Progenitor cell of endocrine pancreas (in vitro differentiated cells): ENCODE results near the gene PDCD10. TPM values are rescaled to one million over a fixed set of nuclear protein-coding genes. Genes with fewer than 3 reads are reported as not detected.

ENCODE experiments used
- DNase-seq: peaks from one replicate; pipeline ENCODE4 v3.0.0; 2021; ENCODE audit warnings: low spot score; ENCODE audit not compliant: unreplicated experiment
- H3K27ac Mint-ChIP-seq: 2 replicates; pipeline ENCODE4 v1.8.0; 2021; ENCODE audit warnings: mild to moderate bottlenecking, moderate library complexity, mixed read lengths
- H3K27me3 Mint-ChIP-seq: 2 replicates; pipeline ENCODE4 v1.8.0; 2021; ENCODE audit warnings: mixed read lengths
- H3K36me3 Mint-ChIP-seq: 2 replicates; pipeline ENCODE4 v1.8.0; 2022; ENCODE audit warnings: mixed read lengths; ENCODE audit not compliant: insufficient read depth
- H3K4me1 Mint-ChIP-seq: 2 replicates; pipeline ENCODE4 v1.8.0; 2021; ENCODE audit warnings: low read depth, mixed read lengths
- H3K4me3 Mint-ChIP-seq: 2 replicates; pipeline ENCODE4 v1.8.0; 2021; ENCODE audit warnings: low read depth, mild to moderate bottlenecking, moderate library complexity, mixed read lengths
- H3K9me3 Mint-ChIP-seq: 2 replicates; pipeline ENCODE4 v1.8.0; 2021; ENCODE audit warnings: low read depth, mixed read lengths
- CTCF ChIP-seq: fragments of 200-600 bp; sonication (generic); IDR thresholded peaks from one replicate; pipeline ENCODE4 v1.5.0; 2021; ENCODE audit warnings: antibody characterized with exemption, mild to moderate bottlenecking; ENCODE audit not compliant: unreplicated experiment
- long read RNA-seq: library from polyadenylated mRNA; unstranded; transcript quantifications from one replicate; pipeline ENCODE4 v2.0.0, GENCODE V29; 2020
- total RNA-seq: library from RNA; stranded (reverse); gene quantifications from 2 replicates; pipeline ENCODE4 v1.2.1, GENCODE V29; 2021

The PDCD10 gene
- total RNA-seq, result 45.7 and 48.6 TPM in 2 replicates
- long read RNA-seq, transcript PDCD10-208 (9 exons, 1,360 nt), result minor isoform, 6 of 44 reads
- long read RNA-seq, transcript PDCD10-218 (8 exons, 1,276 nt), result major isoform, 24 of 44 reads
- long read RNA-seq, partial matches to known transcripts, result 4 of 44 reads
- long read RNA-seq, other reads (novel, unspliced or antisense), result 9 of 44 reads

- H3K27ac Mint-ChIP-seq, result no peak within 1 kb of the TSS
- H3K27me3 Mint-ChIP-seq, result no peaks in the 10 kb centered on the region
- no peaks in the 10 kb centered on the region for H3K36me3 Mint-ChIP-seq
- TF ChIP-seq CTCF, result peak; percentile 13
- H3K4me3 Mint-ChIP-seq, result no peak within 1 kb of the TSS
- H3K4me1 Mint-ChIP-seq, result peaks cover 22% of the 10 kb centered on the region
- DNase-seq, result peak; percentile 95
- H3K9me3 Mint-ChIP-seq, result no peaks in the 10 kb centered on the region
Observed at GRCh38 chr3:167734498-167735232, at the start of gene PDCD10. PDCD10 (minus strand) TSS chr3:167734892; CDS start chr3:167720157, 14,735 bp downstream.

GRCh38 chr3:167783781-167784180 lies 49.1 kb upstream of the PDCD10 start:
- H3K9me3 Mint-ChIP-seq, result no peaks in the 10 kb centered on the region
- TF ChIP-seq CTCF, result no peak
- DNase-seq, result no peak
- H3K4me1 Mint-ChIP-seq, result peaks cover 8% of the 10 kb centered on the region
- H3K27me3 Mint-ChIP-seq, result no peaks in the 10 kb centered on the region
- no peak overlapping the region for H3K27ac Mint-ChIP-seq
- no peak overlapping the region for H3K4me3 Mint-ChIP-seq
- H3K36me3 Mint-ChIP-seq, result no peaks in the 10 kb centered on the region

DNA sequence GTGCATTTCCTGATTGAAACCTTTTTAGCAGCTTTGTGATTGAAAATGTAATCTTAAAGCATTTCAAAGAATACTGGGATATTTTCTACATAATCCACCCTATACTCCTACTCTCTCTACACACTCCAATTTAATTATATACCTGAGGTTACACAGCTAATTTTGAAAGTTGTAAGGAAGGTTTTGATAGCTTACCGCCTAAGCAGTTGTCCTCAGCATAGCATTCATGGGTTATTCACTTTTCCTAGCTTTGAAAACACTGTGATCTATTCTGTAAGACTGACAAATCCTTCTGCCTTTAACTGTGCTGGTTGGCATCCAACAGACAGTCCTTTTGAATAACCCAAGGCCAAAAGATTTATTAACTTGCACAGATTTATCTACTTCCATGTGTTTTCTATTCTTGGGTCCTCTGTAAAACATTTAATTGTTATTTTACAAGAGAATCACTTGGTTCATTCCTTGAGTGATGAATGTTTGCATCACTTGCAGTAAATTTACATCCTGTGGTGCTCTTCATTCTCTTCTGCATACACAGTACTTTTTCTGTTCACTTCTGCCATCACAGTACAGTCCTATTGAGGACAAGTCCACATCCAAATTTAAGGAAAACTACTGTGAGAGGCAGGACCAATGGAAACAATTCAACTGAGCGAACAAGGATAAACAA lies 45.7 kb upstream of the PDCD10 start:
- Mint-ChIP-seq H3K27ac (no peak overlapping the region), H3K27me3 (no peaks in the 10 kb centered on the region), H3K4me1 (no peaks in the 10 kb centered on the region), H3K36me3 (peaks cover 3% of the 10 kb centered on the region), H3K9me3 (peaks cover 15% of the 10 kb centered on the region), H3K4me3 (no peak overlapping the region)
- DNase-seq, result no peak
- TF ChIP-seq CTCF, result no peak

- TF ChIP-seq CTCF, result no peak
- Mint-ChIP-seq H3K36me3 (peaks cover 3% of the 10 kb centered on the region), H3K4me1 (peaks cover 1% of the 10 kb centered on the region), H3K27ac (no peak overlapping the region), H3K9me3 (peaks cover 15% of the 10 kb centered on the region), H3K4me3 (no peak overlapping the region), H3K27me3 (no peaks in the 10 kb centered on the region)
- DNase-seq, result no peak
Observed at GRCh38 chr3:167777356-167777755, 42.7 kb upstream of the PDCD10 start.

DNA sequence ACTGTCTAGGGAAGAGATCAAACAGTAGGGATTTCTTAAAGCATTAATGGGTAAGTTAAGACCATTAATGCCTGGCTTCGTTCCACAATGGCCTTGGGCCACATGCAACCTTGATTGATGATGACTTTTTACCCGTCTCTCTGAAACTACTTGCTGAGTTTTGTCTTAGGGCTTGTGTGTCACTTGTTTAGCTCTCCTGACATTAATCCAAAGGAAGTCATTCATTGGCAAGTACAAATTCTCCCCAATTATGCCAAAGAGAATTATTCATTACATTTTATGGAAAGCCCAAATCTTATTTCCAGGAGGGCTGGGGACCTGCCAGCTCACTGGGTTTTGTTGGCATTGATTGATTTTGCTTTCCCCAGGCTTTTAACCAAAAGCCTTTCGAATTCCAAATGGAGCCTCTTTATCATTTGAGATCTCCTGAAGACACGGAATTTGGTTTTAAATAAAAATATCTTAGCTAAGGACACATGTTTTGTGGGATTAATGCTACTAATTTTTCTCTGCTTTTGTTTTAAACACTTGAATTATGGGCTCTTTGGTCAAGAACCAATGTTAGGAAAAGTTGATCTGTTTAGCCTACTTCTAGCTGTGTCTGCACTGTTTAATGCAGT lies 41.5 kb upstream of the PDCD10 start:
- TF ChIP-seq CTCF, result no peak
- DNase-seq, result no peak
- Mint-ChIP-seq H3K4me3 (no peak overlapping the region), H3K9me3 (peaks cover 15% of the 10 kb centered on the region), H3K27ac (no peak overlapping the region), H3K4me1 (peaks cover 1% of the 10 kb centered on the region), H3K27me3 (no peaks in the 10 kb centered on the region), H3K36me3 (peaks cover 3% of the 10 kb centered on the region)
